GM18526 (cell line): ENCODE data around the gene NR1I2.

Source experiments
- POLR2A ChIP-seq: IDR thresholded peaks from 3 replicates; pipeline ENCODE4 v1.6.1; 2011; ENCODE audit not compliant: insufficient read length; ENCODE audit errors: extremely low read depth

NR1I2 gene

GRCh38 chr3:119781330-119782198 lies at the start of gene NR1I2:
Gene NR1I2, plus strand, starts transcription at chr3:119782101.
- no peak for TF ChIP-seq POLR2A

- no peak for TF ChIP-seq POLR2A
Observed at GRCh38 chr3:119733812-119734211, 48.1 kb upstream of the NR1I2 start.

- TF ChIP-seq POLR2A: no peak
Observed at GRCh38 chr3:119738741-119739140, 43.2 kb upstream of the NR1I2 start.

GRCh38 chr3:119741657-119742590 lies 40.0 kb upstream of the NR1I2 start:
- TF ChIP-seq POLR2A: no peak

GRCh38 chr3:119743921-119744320 lies 38.0 kb upstream of the NR1I2 start:
- no peak for TF ChIP-seq POLR2A

GRCh38 chr3:119745942-119746341 lies 36.0 kb upstream of the NR1I2 start:
- TF ChIP-seq POLR2A: no peak

GRCh38 chr3:119746423-119746822 lies 35.5 kb upstream of the NR1I2 start:
- no peak for TF ChIP-seq POLR2A

GRCh38 chr3:119747357-119747756 lies 34.5 kb upstream of the NR1I2 start:
- TF ChIP-seq POLR2A: no peak

GRCh38 chr3:119748991-119749390 lies 32.9 kb upstream of the NR1I2 start:
- no peak for TF ChIP-seq POLR2A

GRCh38 chr3:119751423-119751822 lies 30.5 kb upstream of the NR1I2 start:
- TF ChIP-seq POLR2A: no peak

GRCh38 chr3:119759962-119760361 lies 21.9 kb upstream of the NR1I2 start:
- no peak for TF ChIP-seq POLR2A

GRCh38 chr3:119762876-119763275 lies 19.0 kb upstream of the NR1I2 start:
- TF ChIP-seq POLR2A: no peak

- TF ChIP-seq POLR2A: no peak
Observed at GRCh38 chr3:119763466-119763865, 18.4 kb upstream of the NR1I2 start.

GRCh38 chr3:119765239-119765638 lies 16.7 kb upstream of the NR1I2 start:
- no peak for TF ChIP-seq POLR2A

GRCh38 chr3:119767936-119768601 lies 13.8 kb upstream of the NR1I2 start:
- TF ChIP-seq POLR2A: no peak

GRCh38 chr3:119768668-119769393 lies 13.1 kb upstream of the NR1I2 start:
- no peak for TF ChIP-seq POLR2A
